Activated CD4-positive, alpha-beta T cell treated with anti-CD3 and anti-CD28 coated beads, Interleukin-10, Interleukin-2, amounts not matched to agents 100 ng/mL and 50 ng/mL, durations not matched to agents 16 hours and 8 hours (primary cell): Measurements from ENCODE around the gene IL5RA.

Experiments used
- DNase-seq: peaks from one replicate; pipeline ENCODE4 v3.0.0-alpha.2; 2020

Gene IL5RA, protein sequence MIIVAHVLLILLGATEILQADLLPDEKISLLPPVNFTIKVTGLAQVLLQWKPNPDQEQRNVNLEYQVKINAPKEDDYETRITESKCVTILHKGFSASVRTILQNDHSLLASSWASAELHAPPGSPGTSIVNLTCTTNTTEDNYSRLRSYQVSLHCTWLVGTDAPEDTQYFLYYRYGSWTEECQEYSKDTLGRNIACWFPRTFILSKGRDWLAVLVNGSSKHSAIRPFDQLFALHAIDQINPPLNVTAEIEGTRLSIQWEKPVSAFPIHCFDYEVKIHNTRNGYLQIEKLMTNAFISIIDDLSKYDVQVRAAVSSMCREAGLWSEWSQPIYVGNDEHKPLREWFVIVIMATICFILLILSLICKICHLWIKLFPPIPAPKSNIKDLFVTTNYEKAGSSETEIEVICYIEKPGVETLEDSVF

DNA sequence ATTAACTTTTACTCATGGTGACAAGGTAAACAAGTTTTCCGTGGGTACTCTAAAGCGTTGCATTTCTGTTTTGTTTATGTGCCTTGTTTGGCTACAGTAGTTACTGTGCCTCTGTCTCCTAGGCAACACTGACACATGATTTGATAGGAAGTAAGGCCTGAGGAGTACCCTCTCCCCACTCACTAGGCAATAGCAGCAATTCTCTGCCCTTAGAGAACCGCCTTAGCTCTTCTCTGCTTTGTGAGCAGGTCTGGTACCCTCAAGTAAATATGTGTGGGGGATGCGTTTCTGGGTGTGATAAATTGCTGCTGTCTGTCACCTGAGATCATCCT is at the start of gene IL5RA:
TSS of gene IL5RA (minus strand) at position 76 of the 332 bp plus-strand sequence. CDS start 5,390 bp downstream, outside the sequence.
- DNase-seq, result peak; percentile 36

DNA sequence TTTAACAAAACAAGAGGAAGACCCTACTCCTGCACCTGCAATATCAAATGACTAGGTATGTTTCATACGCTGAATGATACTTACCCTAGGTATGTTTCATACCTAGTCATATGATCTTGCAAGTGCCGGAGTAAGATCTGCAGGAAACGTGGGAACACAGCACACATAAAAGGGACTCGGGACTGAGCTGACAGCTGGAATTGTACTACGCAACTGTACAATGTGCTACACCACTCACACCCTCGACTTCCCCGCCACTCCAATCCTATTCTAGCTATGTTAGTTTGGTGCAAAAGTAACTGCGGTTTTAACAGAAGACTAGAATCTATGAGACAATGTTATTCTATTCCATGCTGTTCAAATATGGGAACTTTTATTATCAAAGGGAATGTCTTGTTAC is 47.3 kb upstream of the IL5RA start:
- DNase-seq, result no peak

DNA sequence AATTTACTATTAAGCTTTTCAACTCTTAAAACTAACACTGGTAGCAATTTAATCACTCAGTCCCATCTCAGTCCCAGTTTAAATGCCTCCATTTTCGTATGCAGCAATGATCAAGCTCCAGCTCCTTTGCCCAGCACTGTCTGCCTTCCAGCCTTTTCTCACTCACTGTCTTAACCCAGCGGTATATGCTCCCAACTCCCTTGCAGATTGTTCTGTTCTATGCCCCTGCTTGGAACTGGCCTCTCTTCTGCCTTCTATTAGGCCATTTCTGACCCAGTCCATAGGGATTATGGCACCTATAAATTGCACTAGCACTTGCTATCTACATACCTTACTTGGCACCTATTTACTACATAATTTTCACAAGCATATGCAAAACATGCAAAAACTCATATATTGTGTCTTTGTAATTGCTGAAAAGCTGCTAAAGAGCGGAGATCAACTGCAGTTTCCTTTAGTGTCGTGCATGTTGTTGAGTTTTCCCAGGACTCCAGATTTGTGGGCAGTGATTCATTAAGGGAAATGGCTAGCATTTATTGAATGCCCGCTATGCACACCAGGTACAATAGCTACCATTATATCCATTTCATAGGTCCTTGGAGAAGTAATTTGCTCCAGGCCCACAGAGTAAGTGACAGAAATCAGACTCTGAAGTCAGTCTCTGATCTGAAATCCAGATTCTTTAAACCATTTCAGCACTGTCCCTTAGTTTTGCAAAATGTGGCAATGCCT is 44.9 kb upstream of the IL5RA start:
- DNase-seq, result no peak

DNA sequence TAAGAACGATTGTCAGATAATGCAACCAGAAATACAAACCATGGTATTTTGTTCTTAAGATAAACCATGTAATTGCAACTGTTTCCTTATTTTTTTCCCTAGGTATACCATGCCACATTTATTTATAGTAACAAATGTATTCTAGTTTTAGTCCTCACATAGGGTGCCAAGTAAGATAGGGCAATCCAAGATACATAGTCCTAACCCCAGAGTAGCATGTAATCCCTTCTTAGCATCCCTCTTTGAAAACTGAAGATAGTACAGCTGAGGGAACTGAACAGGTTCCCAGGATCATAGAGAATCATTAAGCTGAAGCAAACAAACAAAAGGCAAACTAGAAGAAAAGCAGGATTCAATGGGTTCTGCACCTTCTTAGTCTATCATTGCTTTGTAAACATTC is 41.3 kb upstream of the IL5RA start:
- DNase-seq, result no peak

DNA sequence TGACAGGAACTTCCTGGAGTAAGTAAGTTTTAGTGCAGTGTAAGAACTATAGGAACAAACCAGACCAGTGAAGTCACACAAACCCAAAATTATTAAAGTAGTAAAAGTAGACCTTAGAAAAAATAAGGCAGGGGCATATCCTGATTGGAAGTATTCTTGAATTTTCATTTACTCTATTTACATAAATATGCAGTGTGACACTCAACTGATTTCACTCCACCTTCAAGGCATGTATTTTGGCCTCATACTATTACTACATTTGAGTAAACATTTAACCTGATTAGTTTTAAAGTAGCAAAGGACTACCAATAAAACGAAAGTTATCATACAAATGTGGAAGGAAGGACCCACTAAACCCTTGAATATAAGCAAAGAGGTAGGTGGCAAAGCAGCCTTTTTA is 39.4 kb upstream of the IL5RA start:
- no peak for DNase-seq

DNA sequence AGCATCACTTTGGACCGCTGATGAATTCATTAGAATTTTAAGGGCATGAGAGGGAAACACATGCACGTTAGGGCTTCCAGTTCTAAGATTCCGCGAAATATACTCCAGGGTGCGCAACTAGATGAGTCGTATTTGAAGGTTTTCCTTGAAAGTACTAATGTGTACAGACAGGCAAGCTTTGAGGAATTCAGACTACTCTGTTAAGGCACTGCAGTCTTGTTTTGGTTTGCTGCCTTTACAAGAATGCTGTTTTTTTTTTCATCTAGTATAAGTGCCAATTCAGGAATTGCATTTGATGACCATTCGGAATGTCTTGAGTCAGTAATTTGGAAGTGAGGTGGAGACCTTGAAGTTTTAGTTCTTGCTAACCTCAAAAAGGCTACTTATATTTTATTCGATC is 35.7 kb upstream of the IL5RA start:
- no peak for DNase-seq

DNA sequence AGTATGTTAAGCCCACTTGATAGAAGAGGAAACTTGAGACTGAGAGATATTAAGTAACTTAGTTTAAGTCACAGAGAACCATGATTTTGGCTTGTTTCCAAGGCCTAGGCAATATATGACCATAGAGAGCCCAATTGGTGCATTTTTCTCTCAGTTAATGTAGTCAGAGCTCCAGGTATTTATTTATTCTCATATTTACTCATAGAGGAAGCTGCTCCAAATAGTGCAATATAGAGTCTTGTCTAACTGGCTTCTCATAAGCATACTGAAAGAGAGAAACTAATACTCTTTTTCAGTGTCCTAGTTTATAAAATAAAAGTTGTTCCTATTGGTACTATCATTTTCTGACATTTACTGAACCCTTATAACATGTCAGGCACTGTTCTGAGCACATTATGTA is 31.8 kb upstream of the IL5RA start:
- peak; percentile 29 for DNase-seq

DNA sequence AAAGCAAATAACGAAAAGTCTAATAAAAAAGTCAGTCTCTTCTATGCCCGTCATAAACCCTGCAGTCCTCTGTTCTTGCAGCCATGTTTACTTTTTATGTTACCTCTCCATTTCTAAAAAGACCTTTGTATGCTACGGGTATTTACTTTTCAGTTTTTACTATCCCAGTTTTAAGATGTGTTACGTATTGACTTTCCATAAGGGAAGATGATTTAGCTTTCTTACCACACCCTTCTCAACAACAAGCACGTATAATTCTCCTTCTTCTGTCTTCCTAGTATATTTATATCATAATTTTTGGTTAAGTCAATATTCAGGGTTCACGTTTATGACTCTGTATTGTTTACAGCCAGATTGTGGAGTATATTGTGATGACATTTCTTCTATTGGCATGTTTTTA is 27.4 kb upstream of the IL5RA start:
- DNase-seq, result no peak

DNA sequence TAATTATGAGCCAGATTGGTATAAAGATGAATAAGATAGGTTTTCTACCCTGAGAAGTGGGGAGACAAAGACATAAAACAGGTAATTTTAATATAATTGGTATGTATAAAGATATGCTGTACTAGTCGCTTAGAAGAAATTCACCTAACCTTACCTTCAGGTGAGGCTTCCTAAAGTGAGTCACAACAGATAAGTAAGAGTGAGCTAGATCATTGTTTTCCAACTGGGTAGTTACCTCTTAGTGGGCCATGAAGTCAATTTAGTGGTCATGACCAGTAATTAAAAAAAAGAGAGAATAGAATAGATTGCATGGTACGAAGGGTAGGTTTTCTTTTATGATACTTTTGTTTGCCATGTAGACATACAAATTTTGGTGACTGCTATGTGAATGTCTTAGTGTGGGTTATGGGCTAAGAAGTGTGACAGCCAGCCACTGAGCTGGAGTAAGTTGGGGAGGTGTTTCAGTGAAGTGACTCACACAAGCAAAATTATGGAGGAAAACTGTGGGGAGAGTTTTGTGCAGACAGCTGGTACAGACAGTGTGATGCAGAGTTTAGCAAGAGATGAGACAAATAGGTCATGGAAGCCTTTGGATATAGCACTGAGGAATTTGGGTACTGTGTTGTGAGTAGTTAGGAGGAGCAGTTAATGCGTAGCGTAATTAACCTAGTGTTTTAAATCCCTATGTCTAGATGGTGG is 24.7 kb upstream of the IL5RA start:
- peak; percentile 17 for DNase-seq

DNA sequence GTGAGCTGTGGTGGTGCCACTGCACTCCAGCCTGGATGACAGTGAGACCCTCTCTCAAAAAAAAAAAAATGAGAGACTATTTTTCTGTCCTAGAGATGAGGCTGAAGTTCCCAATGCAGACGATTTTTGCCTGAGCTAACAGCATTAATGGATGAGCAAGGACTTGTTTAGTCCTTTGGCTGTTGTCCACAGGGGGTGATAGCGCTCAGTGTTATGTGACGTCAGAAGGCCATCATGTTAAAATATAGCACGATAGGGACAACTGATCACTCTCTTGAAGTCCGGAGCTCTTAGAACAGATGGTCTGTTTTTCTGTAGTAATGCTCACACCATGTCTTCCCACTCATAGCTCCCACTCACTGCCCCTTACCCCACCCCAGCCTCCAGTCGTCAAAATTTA is 23.3 kb upstream of the IL5RA start:
- no peak for DNase-seq

DNA sequence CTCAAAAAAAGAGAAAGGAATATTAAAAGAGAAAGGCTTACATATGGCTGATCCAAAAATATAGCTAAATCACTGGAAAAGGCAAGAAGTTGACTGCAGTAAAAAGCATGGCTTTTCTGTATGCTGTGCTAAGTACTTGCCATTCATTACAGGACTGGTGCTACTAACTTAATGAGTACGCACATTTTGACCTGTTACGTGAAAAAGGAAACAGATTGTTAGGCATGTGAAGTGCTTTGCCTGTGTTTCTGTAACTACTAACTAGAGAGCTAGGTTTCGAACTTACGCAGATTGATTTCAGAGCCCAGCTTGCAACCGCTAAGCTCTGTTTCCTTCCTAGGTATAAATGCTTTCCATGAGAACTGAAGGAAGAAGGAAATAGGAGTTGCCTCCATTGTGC is 19.4 kb upstream of the IL5RA start:
- peak; percentile 58 for DNase-seq

DNA sequence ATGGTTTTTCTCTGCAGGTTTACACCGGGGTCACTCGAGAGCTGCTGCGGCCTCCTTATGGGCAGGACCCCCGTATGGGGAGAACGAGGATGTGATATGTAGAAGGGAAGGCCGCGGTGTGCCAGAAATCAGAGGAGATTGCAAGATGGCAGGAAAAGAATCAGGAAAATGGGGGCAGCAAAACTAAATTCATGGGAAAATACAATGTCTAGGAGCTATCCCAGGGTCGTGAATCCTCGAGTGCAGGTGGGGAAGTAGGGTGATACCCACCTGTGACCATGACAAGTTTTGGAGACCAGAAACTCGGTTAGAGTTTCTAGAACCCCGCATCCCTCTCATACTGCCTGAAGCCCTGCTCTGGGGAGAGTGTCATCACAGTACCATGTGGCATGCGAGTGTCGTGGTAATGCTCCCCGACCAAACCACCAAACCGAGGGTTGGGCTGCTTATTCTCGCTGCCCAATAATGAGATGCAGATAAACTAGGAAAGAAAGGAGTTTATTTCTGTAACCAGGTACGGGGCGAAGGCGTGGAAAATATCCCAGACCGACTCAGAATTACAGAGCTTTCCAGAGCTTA is 17.3 kb upstream of the IL5RA start:
- DNase-seq, result peak; percentile 59

DNA sequence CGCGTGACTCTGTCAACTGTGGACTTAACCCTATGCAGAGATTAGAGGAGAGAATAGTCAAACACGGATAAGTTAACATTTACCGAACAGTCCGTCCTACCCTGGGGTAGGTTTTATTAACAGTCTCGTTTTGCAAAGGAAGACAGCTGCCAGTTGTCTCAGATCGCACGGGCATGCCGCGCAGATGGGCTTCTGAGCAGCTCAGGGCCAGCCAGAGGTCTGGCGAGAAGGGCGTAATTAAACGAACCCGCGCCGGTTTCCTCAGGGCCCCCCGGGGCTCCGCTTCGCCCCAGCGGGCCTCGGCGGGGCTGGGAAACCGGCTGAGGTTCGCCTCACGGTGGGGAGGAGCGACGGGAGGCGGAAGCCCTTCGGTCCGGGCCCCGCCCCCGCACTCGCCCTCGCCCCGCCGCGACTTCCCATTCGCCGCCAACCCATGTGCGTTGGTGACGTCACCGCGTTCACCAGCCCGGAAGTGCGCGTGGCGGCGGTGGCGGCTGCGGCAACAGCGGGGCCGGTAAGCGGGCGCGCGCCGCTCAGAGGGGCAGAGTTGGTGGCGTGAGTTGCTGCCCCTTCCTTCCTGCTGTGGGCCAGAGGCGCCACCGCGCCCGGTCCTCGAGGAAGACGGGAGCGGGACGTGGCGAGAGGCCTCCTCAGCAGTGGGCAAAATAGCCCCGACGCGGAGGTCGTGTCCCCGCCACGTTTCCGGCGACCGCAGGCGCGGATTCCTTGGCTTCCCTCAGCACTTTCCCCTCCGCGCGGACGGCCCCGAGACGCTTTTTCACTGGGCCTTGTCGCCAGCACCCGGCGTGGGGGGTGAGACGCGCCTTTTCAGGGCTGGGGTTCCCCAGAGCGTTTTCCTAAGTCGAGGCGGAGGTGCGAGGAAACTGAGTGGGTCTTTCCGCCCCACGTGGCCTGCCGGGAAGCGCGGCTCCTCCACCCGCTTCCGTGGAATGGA is 16.6 kb upstream of the IL5RA start, which contains the start of gene TRNT1:
TSS of gene TRNT1 (plus strand) at position 464 of the 955 bp plus-strand sequence. CDS start 2,101 bp downstream, outside the sequence.
- peak; percentile 96 for DNase-seq

DNA sequence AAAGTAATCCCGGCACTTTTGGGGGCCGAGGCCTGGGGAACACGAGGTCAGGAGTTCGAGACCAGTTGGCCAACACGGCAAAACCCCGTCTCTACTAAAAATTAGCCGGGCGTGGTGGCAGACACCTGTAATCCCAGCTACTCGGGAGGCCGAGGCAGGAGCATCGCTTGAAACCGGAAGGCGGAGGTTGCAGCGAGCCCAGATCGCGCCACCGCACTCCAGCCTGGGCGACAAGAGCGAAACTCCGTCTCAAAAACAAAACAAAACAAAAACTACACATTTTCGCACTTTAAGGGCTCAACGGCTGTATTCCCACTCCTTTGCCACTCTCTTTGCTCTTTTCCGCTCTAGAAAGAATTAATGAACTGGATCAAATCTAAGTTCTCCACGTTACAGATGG is 15.8 kb upstream of the IL5RA start:
- no peak for DNase-seq

DNA sequence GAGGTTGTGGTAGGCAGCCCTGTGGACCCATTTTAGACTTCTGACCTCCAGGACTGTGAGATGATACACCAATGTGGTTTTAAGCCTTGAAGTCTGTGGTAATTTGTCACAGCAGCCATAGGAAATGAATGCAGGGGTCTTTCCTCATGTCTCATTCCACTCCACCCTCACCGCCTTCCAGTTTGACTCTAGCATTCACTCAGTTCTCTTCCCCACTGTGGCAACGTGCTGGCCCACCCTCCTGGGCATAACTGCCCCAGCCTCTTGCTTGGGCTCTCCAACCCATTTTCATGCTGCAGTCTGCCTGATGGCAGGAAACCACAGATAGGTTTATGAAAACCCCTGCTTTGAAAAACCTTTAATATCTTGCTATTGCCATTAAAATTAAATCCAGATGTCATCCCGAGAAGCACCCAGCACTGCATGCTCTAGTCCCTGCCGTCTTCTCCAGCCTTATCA is 9.2 kb upstream of the IL5RA start:
- peak; percentile 68 for DNase-seq

DNA sequence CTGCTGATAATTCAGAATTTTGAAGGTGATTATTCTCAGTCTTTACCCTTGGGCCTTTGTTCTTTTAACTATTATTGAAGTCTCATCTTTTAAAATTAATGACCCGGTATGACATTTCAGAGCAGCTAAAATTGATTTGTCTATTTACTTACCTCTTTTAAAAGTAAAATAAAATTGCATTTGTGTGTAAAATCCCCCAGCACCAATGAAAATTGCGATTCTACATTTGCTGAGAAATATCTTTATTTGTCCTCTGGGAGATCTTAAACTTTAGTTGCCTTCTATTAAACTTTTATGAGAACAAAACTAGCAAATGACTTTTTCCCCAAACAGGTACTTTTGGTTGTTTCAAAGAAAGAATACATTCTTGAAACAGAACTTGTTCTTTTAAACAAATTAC is 7.5 kb upstream of the IL5RA start:
- no peak for DNase-seq

DNA sequence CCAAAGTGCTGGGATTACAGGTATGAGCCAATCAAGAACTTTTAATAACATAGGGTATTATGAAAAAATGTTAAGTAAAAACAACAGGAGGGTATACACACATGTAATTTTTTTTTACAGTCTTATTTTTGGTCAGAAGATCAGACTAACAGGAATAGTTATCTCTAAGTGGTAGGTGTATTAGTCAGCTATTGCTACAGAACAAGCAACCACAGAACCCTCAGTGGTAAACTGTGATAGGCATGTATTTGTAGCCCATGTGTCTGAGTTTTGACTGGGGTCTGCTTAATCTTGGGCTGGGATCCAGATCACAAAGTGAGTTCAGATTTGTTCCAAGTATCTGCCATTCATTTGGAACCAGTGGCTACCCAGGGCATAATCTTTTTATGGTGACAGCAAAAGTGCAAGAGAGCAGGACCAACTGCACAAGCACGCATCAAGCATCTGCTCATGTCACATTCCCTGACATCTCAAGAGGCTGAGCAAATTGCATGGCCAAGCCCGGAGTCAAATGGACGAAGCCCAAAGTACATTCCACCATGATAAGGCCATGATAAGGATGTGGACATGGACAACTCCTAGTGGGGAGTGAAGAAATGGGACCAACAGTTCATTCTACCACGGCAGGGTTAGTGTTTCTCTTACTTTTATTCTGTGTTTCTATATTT is 3.0 kb upstream of the IL5RA start:
- DNase-seq, result no peak

DNA sequence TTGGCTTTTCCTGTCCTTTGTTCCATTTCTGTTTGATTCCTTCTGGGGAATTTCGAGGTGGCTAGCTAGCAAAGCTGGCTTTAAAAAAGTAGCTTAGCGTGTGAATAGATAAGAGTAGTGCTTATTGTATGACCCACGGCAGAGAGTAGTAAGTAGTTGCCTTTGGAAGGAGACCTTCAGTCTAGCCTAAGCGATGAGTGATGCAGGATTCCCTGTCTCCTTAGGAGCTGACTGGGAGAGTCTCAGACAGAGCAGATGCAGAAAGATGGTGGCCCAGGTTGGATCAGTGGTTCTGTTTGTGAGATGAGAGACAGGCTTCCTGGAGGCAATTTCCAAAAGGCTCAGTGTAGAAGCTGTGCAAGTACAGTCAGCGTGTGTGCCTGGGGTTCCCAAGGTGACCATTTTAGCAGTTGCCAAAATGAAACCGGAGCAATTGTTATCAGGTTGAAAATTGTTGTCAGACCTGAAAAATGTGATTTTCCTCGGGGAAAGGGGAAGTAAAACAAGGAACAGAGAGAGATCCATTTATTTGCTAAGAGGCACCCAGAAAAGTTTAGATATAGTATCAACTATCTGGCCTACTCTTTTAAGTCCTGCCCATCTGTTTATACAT is 681 bp upstream of the IL5RA start:
- DNase-seq, result no peak

DNA sequence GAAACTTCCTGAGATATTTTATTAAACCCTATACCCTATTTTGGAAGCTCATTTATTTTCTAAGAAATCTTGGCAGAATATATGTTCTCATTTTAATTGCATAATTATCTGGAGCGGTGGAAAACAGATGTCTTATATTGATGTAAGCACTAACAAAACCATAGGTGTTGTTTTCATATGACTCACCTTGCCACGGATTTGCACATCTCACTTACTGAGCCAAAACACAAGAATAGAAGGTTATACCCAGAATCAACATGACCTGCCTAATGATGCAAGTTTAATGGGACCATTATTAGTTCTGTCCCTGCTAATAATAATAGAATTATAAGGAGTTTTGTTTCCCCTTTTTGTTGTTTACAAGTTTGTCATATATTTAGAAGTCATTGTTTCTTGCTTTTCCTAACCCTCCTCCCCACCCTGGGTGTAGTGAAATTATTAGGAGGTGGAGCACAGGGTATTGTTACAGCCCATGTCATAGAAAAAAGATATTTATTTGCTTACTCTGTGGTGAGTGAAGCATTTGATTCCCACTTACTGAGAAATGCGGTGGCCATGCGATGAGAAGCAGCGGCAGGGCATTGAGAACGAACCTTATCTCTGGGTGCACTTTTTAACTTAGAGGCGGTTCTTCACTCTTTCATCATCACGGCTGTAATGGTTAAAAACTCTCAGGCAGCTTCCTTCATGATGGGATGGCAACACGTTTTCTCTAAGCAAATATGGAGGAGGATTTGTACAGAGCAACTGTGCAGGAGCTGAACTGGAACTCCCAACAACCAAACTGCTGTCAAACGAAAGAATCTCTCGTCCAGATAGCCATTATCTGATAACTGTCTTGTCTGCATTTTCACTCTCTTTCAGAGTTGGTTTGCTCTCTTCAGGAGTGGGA is 521 bp downstream of the IL5RA start:
- peak; percentile 57 for DNase-seq

DNA sequence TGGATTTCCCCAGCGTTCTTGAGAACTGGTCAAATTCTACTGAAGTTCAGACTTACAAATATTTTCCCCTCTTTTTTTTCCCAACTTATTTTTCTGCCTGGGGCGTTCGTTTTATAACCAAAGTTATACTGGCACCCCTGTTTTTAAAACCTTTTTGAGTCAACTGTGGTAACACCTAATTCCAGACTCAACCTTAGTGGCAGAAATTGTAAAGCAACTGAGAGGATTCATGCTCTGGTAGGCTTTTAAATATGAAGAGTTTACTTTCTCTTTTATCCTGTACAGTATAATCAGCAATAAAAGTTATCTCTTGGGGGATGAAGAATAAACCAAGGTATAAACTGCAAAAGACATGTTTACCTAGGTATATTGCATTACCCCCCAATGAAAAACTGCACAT is 2.3 kb downstream of the IL5RA start:
- DNase-seq, result no peak
